PC-3 (cell line): ENCODE measurements around the gene SEMA3F. TPM values are rescaled to one million over a fixed set of nuclear protein-coding genes. Genes with fewer than 3 reads are reported as not detected.

Experiments used
- ATAC-seq: fragments of 200-7000 bp; cut with Tn5 transposase; 2 replicates; pipeline ENCODE4 v1.9.1; 2020; ENCODE audit warnings: mild to moderate bottlenecking, moderate library complexity
- BruUV-seq: library from RNA; stranded (reverse); fragments of 400-500 nt; replicated peaks from 2 replicates; lab custom pipeline; 2021; lab: Mats Ljungman, UMichigan
- CTCF ChIA-PET: fragments of 300-600 bp; sonication (Branson Sonifier 250); formaldehyde crosslinking; loops from one replicate; lab custom pipeline; 2022; ENCODE audit warnings: antibody characterized with exemption; lab: Charles Lee
- POLR2A ChIA-PET: fragments of 300-600 bp; sonication (Branson Sonifier 250); formaldehyde crosslinking; loops from one replicate; lab custom pipeline; 2022; ENCODE audit warnings: antibody characterized with exemption; ENCODE audit not compliant: unreplicated experiment; lab: Charles Lee
- DNase-seq: peaks from one replicate; pipeline ENCODE4 v3.0.0-alpha.2; 2015
- H2AFZ ChIP-seq: fragments of 300-600 bp; sonication (generic); 2 replicates; pipeline ENCODE4 v1.6.0; 2016; ENCODE audit warnings: antibody characterized with exemption, low read length
- H3F3A ChIP-seq: fragments of 300-600 bp; sonication (generic); one replicate; pipeline ENCODE4 v1.6.0; 2017; ENCODE audit warnings: antibody characterized with exemption, low read length, control low read depth, mild to moderate bottlenecking; ENCODE audit not compliant: unreplicated experiment
- H3K27ac ChIP-seq: fragments of 300-600 bp; sonication (generic); 2 replicates; pipeline ENCODE4 v1.5.1; 2016; ENCODE audit warnings: mild to moderate bottlenecking, low read length
- H3K27me3 ChIP-seq: fragments of 300-600 bp; sonication (generic); 2 replicates; pipeline ENCODE4 v1.6.1; 2016; ENCODE audit warnings: low read length, mixed read lengths
- H3K36me3 ChIP-seq: fragments of 300-600 bp; sonication (generic); 2 replicates; pipeline ENCODE4 v1.6.1; 2016; ENCODE audit warnings: low read depth, mixed run types, low read length, mixed read lengths
- H3K4me1 ChIP-seq: fragments of 300-600 bp; sonication (generic); 2 replicates; pipeline ENCODE4 v1.5.1; 2016; ENCODE audit warnings: low read length; ENCODE audit not compliant: insufficient read depth
- H3K4me2 ChIP-seq: fragments of 300-600 bp; sonication (generic); 2 replicates; pipeline ENCODE4 v1.6.0; 2016; ENCODE audit warnings: low read length
- H3K4me3 ChIP-seq: fragments of 300-600 bp; sonication (generic); 2 replicates; pipeline ENCODE4 v1.5.1; 2016; ENCODE audit warnings: mild to moderate bottlenecking, low read length, mixed read lengths
- H3K79me2 ChIP-seq: fragments of 300-600 bp; sonication (generic); 2 replicates; pipeline ENCODE4 v1.6.1; 2017; ENCODE audit warnings: low read length, mixed read lengths
- H3K9ac ChIP-seq: fragments of 300-600 bp; sonication (generic); 2 replicates; pipeline ENCODE4 v1.6.0; 2016; ENCODE audit warnings: mild to moderate bottlenecking, low read length
- H3K9me2 ChIP-seq: fragments of 300-600 bp; sonication (generic); replicated peaks from 2 replicates; pipeline ENCODE4 v1.6.1; 2016; ENCODE audit warnings: mixed run types, low read length, mixed read lengths
- H3K9me3 ChIP-seq: fragments of 300-600 bp; sonication (generic); 2 replicates; pipeline ENCODE4 v1.6.1; 2016; ENCODE audit warnings: low read length, mixed read lengths
- H4K20me1 ChIP-seq: fragments of 300-600 bp; sonication (generic); 2 replicates; pipeline ENCODE4 v1.6.1; 2016; ENCODE audit warnings: low read length, mixed read lengths
- CTCF ChIP-seq: fragments of 300-600 bp; sonication (generic); conservative IDR thresholded peaks from 2 replicates; pipeline ENCODE4 v1.5.1; 2017; ENCODE audit warnings: antibody characterized with exemption, low read depth, mild to moderate bottlenecking, low read length
- EZH2 ChIP-seq: fragments of 300-600 bp; sonication (generic); IDR thresholded peaks from one replicate; pipeline ENCODE4 v1.6.1; 2017; ENCODE audit warnings: antibody characterized with exemption, mild to moderate bottlenecking, low read length; ENCODE audit not compliant: unreplicated experiment
- EZH2phosphoT487 ChIP-seq: fragments of 300-600 bp; sonication (generic); IDR thresholded peaks from 2 replicates; pipeline ENCODE4 v1.6.1; 2018; ENCODE audit warnings: mild to moderate bottlenecking, antibody characterized with exemption, low read length, borderline replicate concordance
- intact Hi-C: fragments of 100-400 bp; cut with micrococcal nuclease; formaldehyde crosslinking; loops from 2 replicates; pipeline ENCODE4 v1.9.0; 2023
- total RNA-seq: library from RNA; depleted of rRNA; stranded (reverse); fragments of >200 nt; gene quantifications from 2 replicates; pipeline ENCODE4 v1.2.3, GENCODE V29; 2014

SEMA3F gene
- total RNA-seq, 1 experiment from 2014 or later: 50.5 TPM

GRCh38 chr3:50168791-50169190, 13.7 kb downstream of the SEMA3F start:
- CTCF ChIA-PET: no interaction called here
- Histone ChIP-seq H3K9ac (no peak overlapping the region), H3K9me2 (no peaks in the 10 kb centered on the region), H2AFZ (no peak overlapping the region), H3K4me2 (no peak overlapping the region), H3F3A (no peaks in the 10 kb centered on the region), H3K9me3 (no peaks in the 10 kb centered on the region), H3K27ac (peak overlapping the region; percentile 96), H4K20me1 (no peaks in the 10 kb centered on the region), H3K36me3 (no peaks in the 10 kb centered on the region), H3K79me2 (peaks cover 60% of the 10 kb centered on the region), H3K4me1 (peaks cover 74% of the 10 kb centered on the region), H3K4me3 (no peak overlapping the region), H3K27me3 (no peaks in the 10 kb centered on the region)
- POLR2A ChIA-PET: no interaction called here
- intact Hi-C loops: no loop called here
- TF ChIP-seq CTCF: no peak
- no peak for TF ChIP-seq EZH2
- ATAC-seq (no peak), DNase-seq (no peak)
- BruUV-seq: no TSS peak

- H3K79me2 ChIP-seq: peaks cover 60% of the 10 kb centered on the region
- no peaks in the 10 kb centered on the region for H3K27me3 ChIP-seq
- H2AFZ ChIP-seq: no peak overlapping the region
- no peaks in the 10 kb centered on the region for H3K9me3 ChIP-seq
- no TSS peak for BruUV-seq
- POLR2A ChIA-PET: no interaction called here
- no peaks in the 10 kb centered on the region for H3K36me3 ChIP-seq
- DNase-seq: no peak
- H3K4me3 ChIP-seq: no peak overlapping the region
- H3F3A ChIP-seq: no peaks in the 10 kb centered on the region
- H4K20me1 ChIP-seq: no peaks in the 10 kb centered on the region
- peak overlapping the region; percentile 76 for H3K9ac ChIP-seq
- intact Hi-C loops: no loop called here
- H3K9me2 ChIP-seq: no peaks in the 10 kb centered on the region
- CTCF ChIA-PET: no interaction called here
- peaks cover 69% of the 10 kb centered on the region for H3K4me1 ChIP-seq
- TF ChIP-seq EZH2phosphoT487 (no peak), CTCF (no peak), EZH2 (no peak)
- no peak for ATAC-seq
- H3K4me2 ChIP-seq: no peak overlapping the region
- peak overlapping the region; percentile 96 for H3K27ac ChIP-seq
These were observed 14.2 kb downstream of the SEMA3F start for GRCh38 chr3:50169232-50169832.

GRCh38 chr3:50169858-50170257, 14.7 kb downstream of the SEMA3F start:
- Histone ChIP-seq H3K27ac (peak overlapping the region; percentile 96), H3F3A (no peaks in the 10 kb centered on the region), H4K20me1 (no peaks in the 10 kb centered on the region), H3K27me3 (no peaks in the 10 kb centered on the region), H2AFZ (no peak overlapping the region), H3K4me3 (no peak overlapping the region), H3K4me2 (no peak overlapping the region), H3K9me3 (no peaks in the 10 kb centered on the region), H3K4me1 (peaks cover 68% of the 10 kb centered on the region), H3K36me3 (no peaks in the 10 kb centered on the region), H3K9me2 (no peaks in the 10 kb centered on the region), H3K79me2 (peaks cover 56% of the 10 kb centered on the region), H3K9ac (peak overlapping the region; percentile 76)
- intact Hi-C loops: loop anchor here (5.0 kb wide), 1 partner anchor 48 kb away; no protein-coding TSS in a partner anchor
- TF ChIP-seq EZH2 (no peak), EZH2phosphoT487 (no peak), CTCF (no peak)
- ChIA-PET POLR2A (no interaction called here), CTCF (no interaction called here)
- no TSS peak for BruUV-seq
- DNase-seq: no peak
- ATAC-seq: no peak
